T-helper 22 cell (primary cell): Measurements from ENCODE around the gene BRINP2.

Source experiments
- DNase-seq: peaks from one replicate; pipeline ENCODE4 v3.0.0-alpha.2; 2020; ENCODE audit warnings: low read depth

The BRINP2 gene

GRCh38 chr1:177219554-177220458 is 49.0 kb downstream of the BRINP2 start:
- DNase-seq: no peak

GRCh38 chr1:177223359-177223758 is 52.6 kb downstream of the BRINP2 start:
- DNase-seq: no peak

GRCh38 chr1:177227978-177228692 is 57.4 kb downstream of the BRINP2 start:
- DNase-seq: no peak

- DNase-seq: no peak
Observed at GRCh38 chr1:177228693-177229065, 57.9 kb downstream of the BRINP2 start.

GRCh38 chr1:177229781-177230180 is 59.0 kb downstream of the BRINP2 start:
- DNase-seq: no peak

GRCh38 chr1:177230228-177231016 is 59.7 kb downstream of the BRINP2 start:
- DNase-seq: no peak

- DNase-seq: no peak
Observed at GRCh38 chr1:177235350-177235749, 64.6 kb downstream of the BRINP2 start.

- no peak for DNase-seq
Observed at GRCh38 chr1:177236962-177237361, 66.2 kb downstream of the BRINP2 start.

- no peak for DNase-seq
Observed at GRCh38 chr1:177238967-177239366, 68.2 kb downstream of the BRINP2 start.

GRCh38 chr1:177239792-177240191 is 69.0 kb downstream of the BRINP2 start:
- DNase-seq: no peak

GRCh38 chr1:177243773-177244172 is 73.0 kb downstream of the BRINP2 start:
- no peak for DNase-seq

GRCh38 chr1:177246710-177247580 is 76.2 kb downstream of the BRINP2 start:
- DNase-seq: no peak

GRCh38 chr1:177247623-177248176 is 76.9 kb downstream of the BRINP2 start:
- no peak for DNase-seq

- DNase-seq: no peak
Observed at GRCh38 chr1:177248258-177248657, 77.5 kb downstream of the BRINP2 start.

GRCh38 chr1:177249231-177249630 is 78.5 kb downstream of the BRINP2 start:
- no peak for DNase-seq

- no peak for DNase-seq
Observed at GRCh38 chr1:177252877-177253276, 82.1 kb downstream of the BRINP2 start.

GRCh38 chr1:177255411-177255810 is 84.7 kb downstream of the BRINP2 start:
- no peak for DNase-seq

GRCh38 chr1:177256153-177257075 is 85.7 kb downstream of the BRINP2 start:
- no peak for DNase-seq

GRCh38 chr1:177257128-177257527 is 86.4 kb downstream of the BRINP2 start:
- DNase-seq: no peak

GRCh38 chr1:177257576-177257975 is 86.8 kb downstream of the BRINP2 start:
- no peak for DNase-seq
